Measurements from ENCODE around the gene NRAP.

Gene NRAP

DNA sequence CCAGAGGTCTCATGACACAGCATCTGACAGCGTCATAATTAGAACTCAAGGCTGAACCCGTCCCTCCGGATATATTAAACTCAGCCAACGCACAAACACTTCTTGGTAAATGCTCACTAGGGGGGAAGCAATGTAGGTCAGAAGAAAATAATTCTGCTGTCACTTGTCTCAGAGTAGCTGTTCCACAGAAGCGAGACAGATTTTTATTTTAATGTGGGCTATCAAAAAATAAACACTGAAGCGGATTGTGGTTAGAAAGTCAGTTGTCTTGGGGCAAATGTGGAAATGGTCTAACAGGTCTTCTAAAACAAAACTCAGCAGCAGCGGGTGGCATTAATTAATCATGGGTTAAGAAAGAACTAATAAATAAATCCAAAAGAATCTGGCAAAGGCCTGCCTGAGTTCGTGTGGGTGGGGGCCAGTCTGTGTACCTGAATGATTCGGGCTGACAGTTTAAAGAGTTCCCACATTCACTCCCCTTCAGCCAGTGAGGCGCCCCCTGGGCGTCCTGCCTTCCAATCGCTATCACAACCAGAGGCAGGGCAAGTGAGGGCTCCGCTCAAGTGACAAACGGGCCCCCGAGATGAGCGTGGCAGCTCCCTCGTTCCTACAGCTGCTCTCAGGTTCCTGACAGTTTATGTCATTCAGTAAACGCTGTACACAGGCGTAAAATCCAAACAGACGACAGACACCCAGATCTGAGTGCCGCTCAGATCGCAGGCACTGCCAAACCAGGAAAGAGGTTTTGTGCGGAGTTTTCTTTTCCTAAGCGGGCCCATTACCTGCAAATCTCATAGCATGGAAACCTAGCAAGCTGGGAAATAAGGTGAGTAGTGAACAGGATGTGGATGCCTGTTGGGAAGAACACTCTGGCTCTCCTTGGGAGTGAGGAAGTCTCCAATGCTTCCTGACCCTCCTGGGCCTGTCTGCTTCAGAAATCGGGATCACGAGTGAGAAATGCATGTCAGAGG is 52.9 kb downstream of the NRAP start:
- DNase-seq (ENCODE audit: low read depth, low spot score): no peak

DNA sequence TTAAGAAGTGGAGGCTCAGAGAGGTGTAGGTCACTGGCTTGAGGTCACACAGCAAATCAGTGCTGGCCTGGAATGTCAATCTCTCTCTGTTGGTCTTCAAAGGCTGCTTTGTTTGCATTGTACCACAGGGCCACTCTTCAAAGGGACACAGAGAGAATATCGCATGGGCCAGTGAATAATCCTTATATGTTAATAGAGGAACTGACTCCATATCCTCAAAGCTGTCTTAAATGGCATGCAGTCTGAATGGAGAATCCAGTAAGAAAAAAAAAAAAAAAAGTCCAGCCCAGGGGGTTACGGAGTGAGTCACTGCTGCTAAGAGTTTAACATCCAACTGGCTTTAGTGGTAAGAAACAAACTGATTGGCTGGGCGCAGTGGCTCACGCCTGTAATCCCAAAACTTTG is 54.1 kb downstream of the NRAP start:
- DNase-seq (ENCODE audit: low read depth, low spot score): no peak

DNA sequence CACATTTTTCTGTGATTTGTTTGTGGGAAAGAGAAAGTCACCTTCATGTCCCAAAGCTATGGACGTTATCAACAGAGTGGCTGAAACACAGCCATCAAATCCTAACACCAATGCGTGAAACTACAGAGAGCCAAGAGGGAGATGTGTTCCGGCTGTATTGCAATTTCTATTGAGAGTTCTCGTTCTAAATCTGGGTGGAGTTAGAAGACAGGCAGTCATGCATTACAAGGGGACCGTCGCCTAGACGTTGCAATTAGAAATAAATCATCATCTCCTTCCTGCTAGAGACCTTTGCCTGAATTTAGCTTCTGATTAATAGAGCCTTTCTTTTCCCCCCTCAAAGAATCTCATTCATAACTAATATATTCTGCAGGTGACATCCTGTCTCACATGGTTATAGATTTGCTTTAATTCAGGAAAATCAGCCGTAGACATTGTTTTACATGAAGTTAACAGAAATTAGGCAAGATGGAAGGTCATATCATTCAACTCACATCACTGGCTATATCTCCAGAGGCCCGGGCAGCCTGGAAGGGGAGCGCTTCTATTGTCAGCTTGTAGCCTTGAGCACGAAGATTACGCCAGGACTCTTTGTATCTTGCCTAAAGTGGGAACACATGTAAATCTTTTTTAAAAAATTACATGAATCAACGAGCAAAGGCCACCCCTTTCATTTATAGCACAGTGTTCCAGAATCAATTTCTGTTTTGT is 58.4 kb downstream of the NRAP start:
- no peak for DNase-seq (ENCODE audit: low read depth, low spot score)

DNA sequence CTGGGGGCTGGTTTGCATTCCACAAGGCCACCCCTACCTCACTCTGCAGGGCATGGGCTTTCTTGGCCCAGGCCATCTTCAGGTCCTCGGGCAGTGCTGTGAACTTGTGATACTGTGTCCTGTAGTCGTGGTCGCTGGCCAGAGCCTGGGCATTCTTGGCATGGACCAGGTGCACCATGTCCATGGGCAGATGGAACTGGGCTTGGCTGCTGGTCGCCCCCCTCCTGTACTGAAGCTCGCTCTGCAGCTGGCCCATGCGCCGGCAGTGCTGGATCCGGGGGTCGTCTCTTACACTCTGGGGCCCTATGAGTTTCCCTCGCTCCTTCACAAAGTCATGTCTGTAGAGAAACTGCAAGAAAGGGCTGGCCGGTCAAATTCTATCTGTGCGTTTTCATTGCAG is 59.3 kb downstream of the NRAP start:
- DNase-seq (ENCODE audit: low read depth, low spot score): no peak

DNA sequence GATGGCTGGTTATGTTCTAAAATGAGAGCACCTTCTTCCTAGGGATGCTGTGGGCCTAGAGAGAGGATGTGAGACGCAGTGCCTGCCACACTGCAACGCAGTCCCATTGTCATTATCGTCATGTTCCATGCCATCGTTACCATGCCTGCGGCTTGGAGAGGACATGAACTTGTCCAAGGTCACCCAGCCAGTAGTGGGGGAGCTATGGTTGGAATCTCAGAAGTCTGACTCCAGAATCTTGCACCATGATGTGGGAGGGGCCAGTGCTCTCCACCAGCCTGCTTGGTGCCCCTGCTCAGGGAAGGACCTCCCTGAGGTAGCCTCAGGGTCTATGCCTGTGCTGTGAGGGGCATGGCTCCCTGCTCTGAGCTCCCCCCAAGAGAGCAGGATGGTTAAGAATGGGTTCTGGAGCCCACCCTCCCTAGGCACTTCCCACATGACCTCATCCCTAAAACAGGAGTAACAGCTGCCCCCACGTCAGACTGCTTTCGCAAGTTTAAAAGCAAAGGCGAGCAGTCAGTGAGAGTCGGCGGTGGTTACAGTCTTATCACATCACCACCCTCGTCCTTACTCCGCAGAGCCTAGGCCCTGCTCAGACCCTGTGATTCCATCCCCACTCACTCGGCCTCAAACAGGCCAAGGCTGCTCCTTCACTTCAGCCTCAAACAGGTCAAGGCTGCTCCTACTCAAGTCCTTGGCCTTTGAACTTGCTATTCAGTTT is 60.6 kb downstream of the NRAP start:
- no peak for DNase-seq (ENCODE audit: low read depth, low spot score)

DNA sequence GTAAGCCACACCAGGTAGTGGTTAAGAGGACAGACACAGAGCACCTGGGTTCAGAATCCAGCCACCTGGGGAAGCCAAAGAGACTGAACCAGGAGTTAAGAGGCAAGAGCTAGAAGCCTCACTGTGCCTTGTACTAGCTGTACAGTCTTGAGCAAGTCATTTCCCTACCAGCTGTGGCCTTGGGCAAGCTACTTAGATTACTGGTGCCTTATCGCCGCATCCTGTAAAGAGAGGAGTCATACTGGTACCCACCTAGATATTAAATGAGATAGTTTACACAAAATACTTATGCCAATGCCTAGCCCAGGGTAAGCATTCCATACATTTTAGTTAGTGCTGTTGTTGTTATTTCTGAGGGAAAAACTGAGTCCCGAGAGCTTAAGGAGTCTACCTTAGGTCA is 63.3 kb downstream of the NRAP start:
- no peak for DNase-seq (ENCODE audit: low read depth, low spot score)

DNA sequence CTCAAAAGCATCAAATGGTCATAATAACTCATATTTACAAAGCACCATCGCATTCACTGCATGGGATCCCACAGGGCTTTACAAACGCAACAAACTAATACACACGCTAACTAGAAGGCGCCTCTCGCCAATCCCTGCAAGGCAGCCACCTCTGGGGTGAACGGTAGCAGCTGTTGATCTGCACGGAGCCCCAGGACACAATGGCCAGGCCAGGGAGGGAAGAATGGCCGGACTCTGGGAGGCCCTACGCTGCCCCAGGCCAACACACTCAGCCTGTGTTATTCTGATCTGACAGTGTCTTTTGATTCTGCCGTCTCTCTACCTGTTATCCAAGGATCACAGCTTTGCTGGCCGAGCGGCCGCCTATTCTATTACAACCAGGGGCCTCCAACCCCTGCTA is 69.2 kb downstream of the NRAP start:
- DNase-seq (ENCODE audit: low read depth, low spot score): no peak

DNA sequence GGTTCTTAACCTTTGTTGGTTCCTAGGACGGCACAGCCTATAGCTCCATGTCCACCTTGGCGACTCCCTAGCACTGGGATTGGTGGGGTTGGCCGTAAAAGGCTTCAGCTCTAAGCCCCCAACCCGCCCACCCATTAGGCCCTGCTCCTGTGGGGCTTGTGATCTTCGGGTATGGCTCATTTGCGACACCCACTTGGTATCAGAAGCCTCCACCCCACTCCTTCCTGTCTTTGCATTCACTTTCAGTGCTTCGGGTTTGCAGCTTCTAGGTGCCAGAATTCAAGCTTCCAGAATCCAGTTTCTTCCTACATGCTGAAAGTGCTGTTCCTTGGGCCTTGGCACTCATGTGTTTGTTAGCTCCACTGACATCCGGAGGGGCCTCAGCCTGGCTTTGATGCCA is 71.5 kb downstream of the NRAP start:
- DNase-seq (ENCODE audit: low read depth, low spot score): no peak

DNA sequence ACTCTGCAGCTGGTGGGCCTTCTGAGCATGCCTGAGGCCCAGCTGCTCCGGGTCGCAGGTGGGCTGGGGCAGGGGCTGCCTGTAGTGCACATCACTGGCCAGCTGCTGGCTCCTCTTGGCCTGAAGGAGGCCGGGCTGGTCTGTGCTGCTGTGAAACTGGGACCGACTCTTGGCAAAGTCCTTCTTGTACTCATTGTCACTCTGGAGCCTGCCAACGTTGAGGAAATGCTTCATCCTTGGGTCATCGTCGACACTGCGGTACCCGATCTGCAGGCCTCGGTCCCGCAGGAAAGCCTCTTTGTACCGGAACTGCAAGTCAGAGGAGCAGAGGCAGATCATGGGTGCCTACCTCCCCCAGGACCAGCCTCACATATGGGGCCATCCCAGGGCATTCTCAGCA is 73.3 kb downstream of the NRAP start:
- no peak for DNase-seq (ENCODE audit: low read depth, low spot score)

DNA sequence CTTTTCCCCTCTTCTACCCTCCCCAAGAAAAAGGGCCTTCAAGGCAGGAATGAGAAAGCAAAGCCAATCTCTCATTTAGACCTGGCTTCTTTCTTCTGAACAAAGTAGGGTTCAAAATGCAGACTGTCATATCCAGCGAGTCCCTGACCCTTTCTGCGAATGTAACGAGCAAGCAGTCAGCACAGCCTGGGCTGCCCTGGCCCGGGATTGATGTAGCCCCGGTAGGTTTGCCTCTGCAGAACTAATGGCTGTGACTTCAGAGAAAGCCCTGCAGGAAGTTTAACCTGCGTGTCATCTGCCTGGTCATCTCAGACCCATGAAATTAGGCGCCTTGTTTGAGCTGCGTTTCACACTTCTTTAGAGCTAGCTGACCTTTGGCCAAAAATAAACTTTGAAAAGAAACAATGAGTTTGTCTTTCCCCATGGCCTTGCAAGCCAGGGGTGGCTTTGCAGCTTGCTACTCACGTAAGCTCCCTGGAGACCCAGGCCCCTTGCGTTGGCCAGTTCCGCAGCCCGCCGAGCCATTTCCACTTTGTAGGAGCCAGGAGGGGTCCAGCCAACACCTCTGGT is 74.6 kb downstream of the NRAP start:
- no peak for DNase-seq (ENCODE audit: low read depth, low spot score)

DNA sequence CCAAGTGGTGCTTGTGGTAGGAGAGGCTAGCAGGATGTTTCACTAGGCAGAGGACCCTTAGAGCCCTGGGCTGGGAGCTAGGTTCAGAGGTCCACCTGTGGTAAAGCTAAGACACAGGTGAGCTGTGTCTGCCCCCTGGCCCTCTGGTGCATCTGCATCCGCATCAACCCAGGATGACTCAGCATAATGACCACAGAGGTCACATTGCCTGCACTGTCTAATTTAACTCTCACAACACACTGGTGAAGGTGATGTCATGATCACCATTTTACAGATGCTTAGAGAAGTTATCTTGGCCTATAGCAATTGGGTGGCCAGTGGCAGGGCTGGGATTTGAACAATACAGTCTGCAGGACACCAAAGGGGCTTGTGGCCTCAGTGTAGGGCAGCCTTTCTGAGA is 77.9 kb downstream of the NRAP start:
- DNase-seq (ENCODE audit: low read depth, low spot score): no peak

DNA sequence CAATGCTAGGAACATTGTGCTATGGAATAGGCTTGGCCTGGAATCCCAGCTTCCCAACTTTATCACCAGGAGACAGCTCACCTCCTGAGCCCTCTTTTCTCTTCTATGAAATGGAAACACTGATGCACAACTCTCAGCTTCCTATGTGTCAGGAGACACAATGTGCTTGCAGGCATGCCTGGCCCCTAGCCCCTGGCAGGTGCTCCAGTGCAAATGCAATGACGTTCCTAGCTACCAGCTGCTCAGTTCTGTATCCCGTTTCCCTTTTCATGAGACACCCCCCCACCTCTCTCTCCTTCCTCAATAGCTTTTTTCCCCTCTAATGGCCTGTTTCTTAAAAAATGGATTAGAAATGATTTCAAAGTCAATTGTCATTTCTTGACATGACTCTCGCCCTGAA is 80.3 kb downstream of the NRAP start:
- no peak for DNase-seq (ENCODE audit: low read depth, low spot score)

DNA sequence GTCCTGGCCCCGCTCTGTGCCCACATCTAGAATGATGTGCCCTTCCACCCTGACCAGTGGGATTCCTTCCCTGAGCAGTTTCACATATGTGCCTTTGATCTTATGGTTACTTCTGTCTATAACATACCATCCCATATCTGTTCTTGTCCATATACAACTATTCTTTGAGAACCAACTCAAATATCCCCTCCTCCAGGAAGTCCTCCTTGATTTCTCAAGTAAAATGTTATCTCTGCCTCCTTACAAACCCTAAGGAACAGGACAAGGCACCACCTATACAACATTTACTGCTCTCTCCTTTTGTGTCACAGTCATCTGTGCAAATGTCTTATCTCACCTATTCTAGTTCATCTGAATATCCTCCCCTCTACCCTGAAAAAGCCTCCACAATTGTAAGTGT is 82.7 kb downstream of the NRAP start:
- no peak for DNase-seq (ENCODE audit: low read depth, low spot score)

DNA sequence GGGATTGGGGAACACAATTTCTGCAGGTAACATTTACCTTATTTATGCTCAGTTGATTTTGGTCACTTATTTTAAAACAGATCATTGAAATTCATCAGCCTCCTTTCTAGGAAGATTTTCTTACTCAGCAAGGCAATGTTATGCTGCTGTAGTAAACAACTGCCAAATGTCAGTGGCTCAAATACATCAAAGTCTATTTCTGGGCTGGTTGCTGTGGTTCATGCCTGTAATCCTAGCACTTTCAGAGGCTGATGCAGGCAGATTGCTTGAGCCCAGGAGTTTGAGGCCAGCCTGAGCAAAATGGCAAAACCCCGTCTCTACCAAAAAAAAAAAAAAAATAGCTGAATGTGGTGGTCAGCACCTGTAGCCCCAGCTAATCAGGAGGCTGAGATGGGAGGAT is 85.1 kb downstream of the NRAP start:
- DNase-seq (ENCODE audit: low read depth, low spot score): no peak

DNA sequence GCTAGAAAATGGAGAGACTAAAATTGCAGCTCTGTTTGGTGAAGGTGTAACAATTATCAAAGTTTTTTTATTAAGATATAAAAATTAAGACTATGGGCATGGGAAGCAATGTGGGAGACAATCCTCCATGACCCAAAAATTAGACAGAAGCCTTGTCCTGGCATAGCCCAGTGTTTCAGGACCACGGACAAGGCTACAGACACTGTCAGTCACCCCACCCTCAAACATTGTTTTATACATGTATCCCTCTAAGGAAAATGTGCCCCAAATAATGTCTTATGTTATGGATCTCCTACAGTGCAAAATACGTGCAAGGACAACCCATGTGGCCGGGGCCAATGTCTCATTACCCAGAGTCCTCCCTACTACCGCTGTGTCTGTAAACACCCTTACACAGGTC is 87.0 kb downstream of the NRAP start:
- DNase-seq (ENCODE audit: low read depth, low spot score): no peak

DNA sequence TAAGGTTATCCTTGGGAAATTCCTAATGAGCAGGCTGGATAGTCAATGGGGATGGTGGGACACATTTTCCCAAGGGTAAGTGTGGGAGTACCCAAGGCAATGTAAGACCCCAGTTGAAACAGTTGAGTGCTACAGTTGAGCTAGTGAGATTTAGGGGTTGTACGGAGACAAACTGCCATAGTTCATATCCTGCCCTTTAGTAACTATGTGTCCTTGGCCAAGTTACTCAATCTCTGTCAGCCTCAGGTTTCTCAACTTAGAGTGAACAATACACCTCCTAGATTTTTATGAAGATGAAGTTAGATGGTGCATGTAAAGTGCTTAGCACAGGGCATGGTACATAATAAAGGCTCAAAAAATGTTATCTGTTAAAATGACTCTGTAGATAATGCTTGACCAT is 90.5 kb downstream of the NRAP start:
- no peak for DNase-seq (ENCODE audit: low read depth, low spot score)

DNA sequence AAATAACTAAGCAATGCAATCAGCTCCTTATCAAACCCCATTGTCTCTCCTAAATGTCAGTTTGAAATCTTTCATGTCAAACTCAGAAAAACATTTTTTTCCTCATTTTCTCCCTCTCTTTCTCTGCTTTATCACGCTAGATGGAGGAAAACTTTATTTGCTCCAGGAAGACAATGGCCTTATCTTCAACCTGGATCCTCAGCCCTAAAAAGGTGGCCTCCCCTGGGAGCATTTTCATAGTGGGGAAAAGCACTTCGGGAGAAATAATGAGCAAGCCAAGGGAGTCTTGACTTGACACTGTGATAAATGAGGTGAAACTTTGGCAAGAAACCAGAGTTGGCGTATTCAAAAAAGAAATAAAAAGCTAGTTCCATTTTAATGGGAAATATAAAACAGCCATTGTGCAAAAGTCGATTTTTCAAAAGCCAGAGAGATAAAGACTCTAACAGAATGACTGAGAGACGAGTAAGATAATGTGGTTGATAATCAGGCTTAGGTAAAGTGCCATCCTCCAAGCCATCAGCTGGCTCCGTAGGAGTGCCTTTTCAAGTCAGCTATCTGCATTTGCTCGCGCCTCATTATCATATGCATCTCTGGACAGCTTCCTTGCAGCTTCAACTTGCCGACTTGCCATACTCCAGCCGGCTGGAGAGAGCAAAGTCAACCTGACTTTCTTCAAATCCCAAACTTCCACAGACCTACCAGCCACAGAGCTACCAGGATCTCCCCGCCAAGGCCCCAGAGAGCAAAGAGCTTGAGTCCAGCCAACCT is 91.1 kb downstream of the NRAP start:
- DNase-seq (ENCODE audit: low read depth, low spot score): no peak

DNA sequence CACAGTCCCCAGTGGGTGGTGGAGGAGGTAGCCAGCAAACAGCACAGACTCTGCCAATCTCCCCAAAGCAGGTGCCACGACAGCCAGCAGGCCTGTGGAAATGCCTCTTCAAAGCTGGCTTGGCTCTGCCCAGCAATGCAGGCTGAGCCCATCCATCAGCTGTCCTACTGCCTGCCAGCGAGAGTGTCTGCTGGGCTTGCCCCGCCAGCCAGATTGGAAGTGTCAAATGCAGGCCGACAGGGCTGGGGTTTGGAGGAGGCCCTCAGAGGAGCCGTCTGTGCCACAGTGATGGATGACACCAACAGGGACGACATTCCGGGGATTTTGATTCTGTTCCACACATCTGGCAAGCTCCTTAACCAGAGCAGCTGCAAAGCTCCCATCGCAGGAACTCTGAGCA is 94.3 kb downstream of the NRAP start:
- DNase-seq (ENCODE audit: low read depth, low spot score): no peak

DNA sequence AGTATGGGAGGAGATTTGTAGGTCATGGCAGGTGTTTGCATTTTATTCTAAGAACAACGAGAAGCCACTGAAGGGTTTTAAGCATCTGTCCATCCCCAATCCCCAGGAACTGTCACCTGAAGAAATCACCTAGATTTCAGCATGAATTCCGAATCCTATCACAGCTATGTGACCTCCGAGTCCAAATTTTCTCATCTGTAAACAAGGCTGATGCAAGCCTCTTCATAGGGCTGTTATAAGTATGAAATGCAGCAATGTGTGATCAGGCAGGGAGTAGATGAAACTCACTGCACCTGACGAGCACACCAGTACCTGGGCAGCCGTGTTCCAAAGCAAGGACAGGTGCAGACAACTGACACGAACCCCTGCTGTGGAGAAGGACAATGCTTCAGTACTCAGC is 97.0 kb downstream of the NRAP start:
- DNase-seq (ENCODE audit: low read depth, low spot score): no peak

DNA sequence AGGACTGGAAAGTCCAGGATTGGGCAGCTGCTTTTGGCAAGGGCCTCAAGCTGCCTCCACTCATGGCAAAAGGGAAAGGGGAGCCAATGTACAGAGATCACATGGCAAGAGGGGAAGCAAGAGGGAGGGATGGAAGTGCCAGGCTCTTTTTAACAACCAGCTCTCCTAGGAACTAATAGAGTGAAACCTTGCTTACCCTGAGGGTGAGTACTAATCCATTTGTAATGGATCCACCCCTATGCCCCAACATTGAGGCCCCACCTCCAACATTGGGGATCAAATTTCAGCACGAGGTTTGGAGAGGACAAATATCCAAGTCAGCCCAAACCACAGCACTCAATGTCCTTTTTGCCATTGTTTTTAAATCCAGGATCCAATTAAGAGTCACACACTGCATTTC is 98.5 kb downstream of the NRAP start:
- DNase-seq (ENCODE audit: low read depth, low spot score): no peak

Data from brain pericyte (primary cell).